GM18873 (cell line): Measurements from ENCODE around the gene KIF20B.
"Not testable (repeated sequence)": the region's sequence is repeated elsewhere in the genome, so short reads cannot be mapped to it uniquely, and the experiment has no call there.

ENCODE experiments used
- ATAC-seq: cut with Tn5 transposase; IDR thresholded peaks from one replicate; pipeline ENCODE4 v1.9.1; 2021; ENCODE audit warnings: mild to moderate bottlenecking, moderate library complexity, moderate number of reproducible peaks; ENCODE audit not compliant: unreplicated experiment, low FRiP score

KIF20B gene

GRCh38 chr10:89763671-89764070 lies 62.3 kb downstream of the KIF20B start:
- not testable (repeated sequence) for ATAC-seq

- ATAC-seq, result no peak
Measured at GRCh38 chr10:89771684-89772083, 70.3 kb downstream of the KIF20B start.

- no peak for ATAC-seq
Measured at GRCh38 chr10:89773081-89773480, 71.7 kb downstream of the KIF20B start.

DNA sequence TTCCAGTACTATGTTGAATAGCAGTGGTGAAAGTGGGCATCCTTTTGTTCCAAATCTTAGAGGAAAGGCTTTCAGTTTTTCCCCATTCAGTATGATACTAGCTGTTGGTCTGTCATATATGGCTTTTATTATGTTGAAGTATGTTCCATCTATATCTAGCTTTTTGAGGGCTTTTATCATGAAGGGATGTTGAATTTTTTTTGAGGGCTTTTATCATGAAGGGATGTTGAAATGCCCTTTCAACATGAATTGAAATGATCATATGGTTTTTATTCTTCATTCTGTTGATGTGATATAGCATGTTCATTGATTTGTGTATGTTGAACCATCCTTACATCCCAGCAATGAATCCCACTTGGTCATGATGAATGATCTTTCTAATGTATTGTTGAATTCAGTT lies 75.3 kb downstream of the KIF20B start:
- no peak for ATAC-seq

DNA sequence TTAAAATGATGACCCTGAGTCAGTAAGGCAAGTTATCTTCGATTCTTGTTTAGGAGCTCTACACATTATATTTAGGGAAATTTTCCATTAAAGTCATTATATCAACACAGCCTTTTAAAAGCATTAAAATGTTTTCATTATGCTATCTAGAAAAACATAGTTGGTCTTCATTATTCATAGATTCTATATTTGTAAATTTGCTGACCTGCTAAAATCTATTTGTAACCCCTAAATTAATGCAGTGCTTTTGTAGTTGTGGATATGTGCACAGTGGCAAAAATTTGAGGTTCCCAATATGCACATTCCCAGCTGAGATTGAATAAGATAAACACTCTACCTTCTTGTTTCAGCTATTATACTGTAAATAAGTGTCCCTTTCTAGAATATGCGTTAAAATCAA lies 81.1 kb downstream of the KIF20B start:
- no peak for ATAC-seq

GRCh38 chr10:89783406-89783805 lies 82.0 kb downstream of the KIF20B start:
- ATAC-seq, result no peak

GRCh38 chr10:89785095-89785494 lies 83.7 kb downstream of the KIF20B start:
- no peak for ATAC-seq

DNA sequence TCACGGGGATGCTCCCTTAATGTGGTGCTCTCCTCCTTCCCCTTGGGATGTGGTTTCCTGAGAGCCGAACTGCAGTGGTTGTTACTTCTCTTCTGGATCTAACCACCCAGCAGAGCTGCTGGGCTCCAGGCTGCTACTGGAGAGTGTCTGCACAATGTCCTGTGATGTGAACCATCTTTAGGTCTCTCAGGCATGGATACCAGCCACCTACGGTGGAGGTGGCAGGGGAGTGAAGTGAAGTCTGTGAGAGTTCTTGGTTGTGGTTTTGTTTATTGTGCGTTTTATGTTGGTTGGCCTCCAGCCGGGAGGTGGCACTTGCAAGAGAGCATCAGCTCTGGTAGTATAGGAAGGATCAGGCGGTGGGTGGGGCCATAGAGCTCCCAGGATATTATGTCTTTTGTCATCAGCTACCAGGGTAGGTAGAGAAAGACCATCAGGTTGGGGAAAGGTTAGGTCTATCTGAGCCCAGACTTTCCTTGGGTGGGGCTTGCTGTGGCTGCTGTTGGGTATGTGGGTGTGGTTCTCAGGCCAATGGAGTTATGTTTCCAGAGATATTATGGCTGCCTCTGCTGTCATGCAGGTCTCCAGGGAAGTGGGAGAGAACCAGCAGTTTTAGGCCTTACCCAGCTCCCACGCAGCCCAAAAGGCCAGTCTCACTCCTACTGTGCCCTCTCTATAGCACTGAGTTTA lies 87.9 kb downstream of the KIF20B start:
- no peak for ATAC-seq

DNA sequence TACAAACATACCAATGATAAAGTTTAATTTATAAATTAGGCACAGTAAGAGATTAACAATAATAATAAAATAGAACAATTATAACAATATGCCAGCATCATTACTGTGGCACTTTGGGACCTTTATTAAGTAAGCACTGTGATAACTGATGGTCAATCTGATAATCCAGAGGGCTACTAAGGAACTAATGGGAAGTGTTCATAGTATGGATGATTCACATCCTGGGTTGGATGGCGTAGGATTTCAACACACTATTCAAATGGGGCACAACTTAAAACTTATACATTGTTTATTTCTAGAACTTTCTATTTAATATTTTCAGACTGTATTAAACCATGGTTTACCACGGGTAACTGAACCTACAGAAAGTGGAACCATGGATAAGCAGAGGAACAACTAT lies 90.8 kb downstream of the KIF20B start:
- ATAC-seq, result no peak

DNA sequence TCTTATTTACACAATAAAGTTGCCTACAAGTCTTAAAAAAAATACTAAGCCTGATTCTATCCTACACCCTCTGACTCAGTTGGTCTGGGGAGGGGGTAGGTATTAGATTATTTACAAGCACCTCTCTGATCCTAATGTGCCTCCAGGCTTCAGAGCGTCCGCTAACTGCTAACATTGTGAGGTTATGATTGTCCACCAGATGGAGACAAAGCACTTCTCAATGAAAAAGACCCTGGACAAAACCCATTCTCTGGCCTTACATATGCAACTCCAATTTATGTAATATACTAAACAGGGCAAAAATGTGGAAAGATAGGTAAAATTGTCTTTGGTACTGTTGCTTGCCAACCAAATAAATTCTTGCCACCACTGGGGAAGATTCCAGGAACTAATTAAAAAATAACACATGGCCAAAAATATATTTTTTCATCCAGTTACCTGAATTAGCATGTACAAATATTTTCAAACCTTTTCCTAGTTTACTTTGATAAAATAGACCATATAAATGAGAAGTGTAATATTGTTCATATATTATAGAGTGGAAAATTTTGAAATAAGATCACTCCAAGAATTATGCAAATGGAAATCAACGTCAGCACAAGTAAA lies 92.4 kb downstream of the KIF20B start:
- no peak for ATAC-seq

- no peak for ATAC-seq
Measured at GRCh38 chr10:89795840-89796239, 94.5 kb downstream of the KIF20B start.

- no peak for ATAC-seq
Measured at GRCh38 chr10:89798092-89798491, 96.7 kb downstream of the KIF20B start.

DNA sequence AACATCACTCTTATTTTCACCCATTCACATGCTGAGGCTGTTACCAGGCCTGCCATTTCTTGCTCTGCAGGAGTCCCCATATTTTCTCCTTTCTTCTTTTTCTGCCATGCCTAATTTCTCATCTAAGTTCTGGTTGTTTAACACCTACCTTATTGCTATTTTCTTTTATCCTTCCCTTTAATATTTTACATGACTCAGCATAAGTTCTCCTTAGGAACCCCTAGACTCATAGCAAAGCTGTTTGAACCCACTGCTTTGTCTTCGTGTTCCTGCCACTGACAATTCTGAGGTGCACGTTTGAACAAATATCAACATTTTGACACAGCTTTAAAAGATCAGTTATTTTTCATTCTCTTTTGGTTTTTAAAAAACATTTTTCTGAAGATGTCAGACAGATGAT lies 98.2 kb downstream of the KIF20B start:
- ATAC-seq, result no peak

- ATAC-seq, result peak; percentile 89
Measured at GRCh38 chr10:89805599-89806013, 104.2 kb downstream of the KIF20B start.

- no peak for ATAC-seq
Measured at GRCh38 chr10:89808842-89809241, 107.5 kb downstream of the KIF20B start.

GRCh38 chr10:89809766-89810165 lies 108.4 kb downstream of the KIF20B start:
- no peak for ATAC-seq

GRCh38 chr10:89810908-89811525 lies 109.6 kb downstream of the KIF20B start:
- no peak for ATAC-seq

GRCh38 chr10:89813546-89813945 lies 112.2 kb downstream of the KIF20B start:
- peak; percentile 63 for ATAC-seq

- no peak for ATAC-seq
Measured at GRCh38 chr10:89814278-89814677, 112.9 kb downstream of the KIF20B start.

DNA sequence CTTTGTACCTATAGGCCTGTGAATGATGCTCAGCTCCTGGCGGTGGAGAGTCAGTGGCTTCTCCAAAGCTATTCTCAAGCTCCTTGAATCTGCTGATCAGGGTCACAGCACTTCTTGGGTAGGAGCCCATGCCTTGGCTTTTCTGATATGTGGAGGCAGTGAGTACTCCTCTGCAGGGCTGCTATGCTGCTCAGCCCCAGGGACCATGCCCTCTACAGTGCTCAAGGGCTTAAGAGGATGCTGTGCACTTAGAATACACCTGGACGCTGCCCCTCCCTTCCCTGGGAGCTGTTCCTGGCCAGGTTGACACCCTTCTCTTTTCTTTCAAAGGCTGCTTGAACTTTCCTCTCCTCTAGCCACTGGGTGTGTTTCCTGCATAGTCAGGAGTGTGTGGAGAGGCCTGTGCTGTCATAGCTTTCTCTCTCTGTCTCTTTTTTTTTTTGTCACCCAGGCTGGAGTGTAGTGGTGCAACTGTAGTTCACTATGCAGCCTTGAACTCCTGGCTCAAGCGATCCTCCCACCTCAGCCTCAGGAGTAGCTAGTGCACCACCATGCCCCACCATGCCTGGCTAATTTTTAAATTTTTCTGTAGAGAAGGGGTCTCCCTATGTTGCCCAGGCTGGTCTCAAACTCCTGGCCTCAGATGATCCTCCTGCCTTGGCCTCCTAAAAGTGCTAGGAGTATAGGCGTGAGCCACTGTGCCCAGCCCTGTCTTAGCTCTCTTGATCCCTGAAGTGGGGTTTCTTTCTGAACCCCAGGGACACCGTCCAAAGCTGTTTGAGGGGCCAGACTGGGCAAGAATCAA lies 113.9 kb downstream of the KIF20B start:
- ATAC-seq, result no peak

GRCh38 chr10:89819008-89819407 lies 117.6 kb downstream of the KIF20B start:
- not testable (repeated sequence) for ATAC-seq
